C4-2B (cell line): ENCODE results near the gene TRIM63.

Source experiments
- H3K27ac ChIP-seq: fragments of 450-650 bp; 2 replicates; pipeline ENCODE4 v1.5.1; 2017
- CTCF ChIP-seq: fragments of 450-650 bp; conservative IDR thresholded peaks from 2 replicates; pipeline ENCODE4 v1.5.1; 2017; ENCODE audit warnings: mild to moderate bottlenecking
- ZFX ChIP-seq: fragments of 450-650 bp; IDR thresholded peaks from 2 replicates; pipeline ENCODE4 v1.6.1; 2017

Gene TRIM63

GRCh38 chr1:26037904-26038303 is 29.5 kb downstream of the TRIM63 start:
- TF ChIP-seq ZFX (no peak), CTCF (no peak)
- no peak overlapping the region for H3K27ac ChIP-seq

- no peak overlapping the region for H3K27ac ChIP-seq
- TF ChIP-seq ZFX (no peak), CTCF (no peak)
Measured at GRCh38 chr1:26036756-26037281, 30.6 kb downstream of the TRIM63 start.

GRCh38 chr1:26035959-26036755 is 31.3 kb downstream of the TRIM63 start:
- TF ChIP-seq CTCF (peak; percentile 89), ZFX (no peak)
- peak overlapping the region; percentile 44 for H3K27ac ChIP-seq

GRCh38 chr1:26035203-26035958 is 32.0 kb downstream of the TRIM63 start:
- peak overlapping the region; percentile 44 for H3K27ac ChIP-seq
- TF ChIP-seq CTCF (no peak), ZFX (no peak)

GRCh38 chr1:26034504-26035202 is 32.8 kb downstream of the TRIM63 start:
- TF ChIP-seq CTCF = no peak
- TF ChIP-seq ZFX = no peak
- peak overlapping the region; percentile 44; the same call in 1 of the 2 replicates for H3K27ac ChIP-seq

GRCh38 chr1:26032656-26033357 is 34.6 kb downstream of the TRIM63 start:
- H3K27ac ChIP-seq = no peak overlapping the region
- TF ChIP-seq ZFX = no peak
- no peak for TF ChIP-seq CTCF
